ENCODE measurements around the gene PARP12. TPM values are rescaled to one million over a fixed set of nuclear protein-coding genes. Genes with fewer than 3 reads are reported as not detected.

The PARP12 gene
- total RNA-seq, 1 experiment from 2014 or later: 14.6 TPM

Other genes with a start within 250 kb of the PARP12 start
- gene TBXAS1, start 233.7 kb downstream of the PARP12 start, total RNA-seq (2014; rRNA removed): 7.2 and 8.4 TPM in 2 replicates
- gene KDM7A, start 114.0 kb upstream of the PARP12 start, total RNA-seq (2014; rRNA removed): 1.1 and 2.1 TPM in 2 replicates

All from LHCN-M2 (cell line).